HG03469 (cell line): ENCODE measurements around the gene TTC21A.
A peak's percentile ranks its signal among the peaks of the same experiment; 100 is the strongest.

Experiments
- ATAC-seq: cut with Tn5 transposase; IDR thresholded peaks from one replicate; pipeline ENCODE4 v1.9.1; 2021; ENCODE audit warnings: mild to moderate bottlenecking, moderate library complexity, moderate number of reproducible peaks; ENCODE audit not compliant: unreplicated experiment

The TTC21A gene

GRCh38 chr3:39114456-39114855 is 7.0 kb downstream of the TTC21A start:
- no peak for ATAC-seq

GRCh38 chr3:39115870-39116269 is 8.4 kb downstream of the TTC21A start:
- no peak for ATAC-seq

- no peak for ATAC-seq
Measured at GRCh38 chr3:39118079-39118478, 10.6 kb downstream of the TTC21A start.

- ATAC-seq: no peak
Measured at GRCh38 chr3:39118931-39119660, 11.6 kb downstream of the TTC21A start.

- no peak for ATAC-seq
Measured at GRCh38 chr3:39121621-39122020, 14.1 kb downstream of the TTC21A start.

GRCh38 chr3:39122813-39123212 is 15.3 kb downstream of the TTC21A start:
- ATAC-seq: peak; percentile 51

GRCh38 chr3:39124876-39125840 is 17.7 kb downstream of the TTC21A start:
- ATAC-seq: no peak

- no peak for ATAC-seq
Measured at GRCh38 chr3:39125841-39126500, 18.5 kb downstream of the TTC21A start.

- no peak for ATAC-seq
Measured at GRCh38 chr3:39126532-39127071, 19.1 kb downstream of the TTC21A start.

GRCh38 chr3:39127269-39127907 is 19.9 kb downstream of the TTC21A start:
- ATAC-seq: no peak

- ATAC-seq: no peak
Measured at GRCh38 chr3:39127908-39128304, 20.4 kb downstream of the TTC21A start.

- no peak for ATAC-seq
Measured at GRCh38 chr3:39128951-39129350, 21.5 kb downstream of the TTC21A start.

- no peak for ATAC-seq
Measured at GRCh38 chr3:39130026-39130425, 22.5 kb downstream of the TTC21A start.

- ATAC-seq: no peak
Measured at GRCh38 chr3:39130693-39131265, 23.3 kb downstream of the TTC21A start.

- ATAC-seq: no peak
Measured at GRCh38 chr3:39132096-39133092, 24.9 kb downstream of the TTC21A start.

GRCh38 chr3:39133093-39133490 is 25.6 kb downstream of the TTC21A start:
- ATAC-seq: no peak

GRCh38 chr3:39133822-39134221 is 26.3 kb downstream of the TTC21A start:
- no peak for ATAC-seq

GRCh38 chr3:39134305-39134704 is 26.8 kb downstream of the TTC21A start:
- no peak for ATAC-seq

GRCh38 chr3:39135170-39135805 is 27.8 kb downstream of the TTC21A start:
- ATAC-seq: no peak
